Measurements from ENCODE around the gene TOMM7.
"Not testable (repeated sequence)": the region's sequence is repeated elsewhere in the genome, so short reads cannot be mapped to it uniquely, and the experiment has no call there.

TOMM7 gene

GRCh38 chr7:22790640-22791039 lies 32.0 kb downstream of the TOMM7 start:
- in situ Hi-C loops (cut with MboI; ENCODE audit: low sequenced_read_pairs): not testable (repeated sequence)

DNA sequence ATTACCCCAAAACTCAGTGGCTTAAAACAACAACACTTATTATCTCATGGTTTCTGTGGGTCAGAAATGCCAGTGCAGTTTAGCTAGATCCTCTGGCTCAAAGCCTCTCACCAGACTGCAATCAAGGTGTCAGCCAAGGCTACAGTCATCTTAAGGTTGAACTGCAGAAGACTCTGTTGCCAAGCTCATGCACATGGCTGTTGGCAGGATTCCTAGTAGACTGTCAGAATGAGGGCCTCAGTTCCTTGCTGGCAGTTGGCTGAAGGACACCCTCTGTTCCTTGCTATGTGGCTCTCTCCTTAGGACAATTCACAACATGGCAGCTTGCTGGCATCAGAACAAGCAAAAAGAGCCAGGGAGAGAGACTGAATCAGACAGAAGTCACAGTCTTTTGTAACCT lies 34.7 kb downstream of the TOMM7 start:
- in situ Hi-C loops (cut with MboI; ENCODE audit: low sequenced_read_pairs): no loop called here

- in situ Hi-C loops (cut with MboI; ENCODE audit: low sequenced_read_pairs): no loop called here
These were observed 36.2 kb downstream of the TOMM7 start for GRCh38 chr7:22786290-22786932.

DNA sequence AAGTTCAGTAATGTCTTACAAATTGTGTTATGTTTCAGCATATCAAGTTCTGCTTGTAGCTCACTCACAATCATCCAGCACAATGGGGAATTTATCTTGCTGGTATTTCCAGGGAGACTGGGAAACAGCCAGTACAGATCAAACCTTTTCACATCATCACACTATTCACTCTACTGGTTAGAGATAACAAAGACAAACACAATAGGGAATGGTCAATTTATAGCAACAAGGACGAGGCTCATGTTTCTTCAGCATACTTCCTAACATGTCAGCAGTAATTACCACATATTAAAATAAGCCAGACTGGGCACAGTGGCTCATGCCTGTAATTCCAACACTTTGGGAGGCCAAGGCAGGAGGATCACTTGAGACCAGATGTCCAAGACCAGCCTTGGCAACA lies 38.3 kb downstream of the TOMM7 start:
- in situ Hi-C loops (cut with MboI; ENCODE audit: low sequenced_read_pairs): no loop called here

- in situ Hi-C loops (cut with MboI; ENCODE audit: low sequenced_read_pairs): no loop called here
These were observed 39.2 kb downstream of the TOMM7 start for GRCh38 chr7:22783421-22783820.

DNA sequence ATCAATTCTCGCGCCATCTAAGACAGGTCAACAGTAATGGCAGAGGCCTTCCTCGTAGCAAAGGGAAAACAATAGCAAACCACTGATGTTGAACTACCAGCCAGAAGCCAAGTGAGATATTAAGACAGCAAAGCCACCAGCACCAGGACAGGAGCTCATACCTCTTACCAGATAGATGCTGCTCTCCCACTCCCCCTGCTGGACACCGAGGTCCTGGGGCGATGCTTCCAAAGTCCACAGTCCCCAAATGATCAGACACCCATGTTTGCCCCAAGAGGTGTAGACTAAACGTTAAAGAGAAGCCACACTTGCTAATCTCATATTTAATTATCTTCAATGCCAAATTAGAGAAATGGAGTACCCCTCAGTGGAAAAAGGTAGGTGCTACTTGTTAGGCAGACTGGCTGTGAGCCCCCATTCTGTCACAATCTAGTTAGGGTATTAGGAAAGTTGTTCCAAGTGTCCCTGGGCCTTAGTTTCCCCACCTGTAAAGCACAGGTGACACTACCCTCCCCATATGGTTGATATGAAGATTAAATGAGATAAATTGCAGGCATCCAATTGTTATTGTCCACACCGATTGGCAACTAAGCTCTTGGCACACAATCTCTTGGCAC lies 39.9 kb downstream of the TOMM7 start:
- in situ Hi-C loops (cut with MboI; ENCODE audit: low sequenced_read_pairs): no loop called here

GRCh38 chr7:22781230-22781711 lies 41.4 kb downstream of the TOMM7 start:
- in situ Hi-C loops (cut with MboI; ENCODE audit: low sequenced_read_pairs): no loop called here

DNA sequence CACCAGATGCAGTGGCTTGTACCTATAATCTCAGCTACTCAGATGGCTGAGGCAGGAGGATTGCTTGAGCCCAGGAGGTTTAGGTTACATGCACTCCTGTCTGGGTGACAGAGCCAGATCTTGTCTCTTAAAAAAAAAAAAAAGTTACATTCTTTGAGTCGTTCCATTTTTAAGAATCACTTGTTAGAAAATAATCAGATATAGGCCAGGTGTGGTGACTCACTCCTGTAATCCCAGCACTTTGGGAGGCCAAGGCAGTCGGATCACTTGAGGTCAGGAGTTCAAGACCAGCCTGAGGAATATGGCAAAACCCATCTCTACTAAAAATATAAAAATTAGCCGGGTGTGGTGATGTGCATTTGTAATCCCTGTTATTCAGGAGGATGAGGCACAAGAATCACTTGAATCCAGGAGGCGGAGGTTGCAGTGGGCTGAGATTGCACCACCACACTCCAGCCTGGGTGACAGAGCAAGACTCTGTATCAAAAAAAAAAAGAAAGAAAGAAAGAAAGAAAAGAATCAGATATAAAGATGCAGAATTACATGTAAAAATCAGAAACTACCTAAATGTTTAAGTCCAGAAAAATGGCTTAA lies 42.8 kb downstream of the TOMM7 start:
- in situ Hi-C loops (cut with MboI; ENCODE audit: low sequenced_read_pairs): not testable (repeated sequence)

- in situ Hi-C loops (cut with MboI; ENCODE audit: low sequenced_read_pairs): no loop called here
These were observed 45.7 kb downstream of the TOMM7 start for GRCh38 chr7:22776964-22777363.

GRCh38 chr7:22772885-22773284 lies 49.8 kb downstream of the TOMM7 start:
- in situ Hi-C loops (cut with MboI; ENCODE audit: low sequenced_read_pairs): no loop called here

DNA sequence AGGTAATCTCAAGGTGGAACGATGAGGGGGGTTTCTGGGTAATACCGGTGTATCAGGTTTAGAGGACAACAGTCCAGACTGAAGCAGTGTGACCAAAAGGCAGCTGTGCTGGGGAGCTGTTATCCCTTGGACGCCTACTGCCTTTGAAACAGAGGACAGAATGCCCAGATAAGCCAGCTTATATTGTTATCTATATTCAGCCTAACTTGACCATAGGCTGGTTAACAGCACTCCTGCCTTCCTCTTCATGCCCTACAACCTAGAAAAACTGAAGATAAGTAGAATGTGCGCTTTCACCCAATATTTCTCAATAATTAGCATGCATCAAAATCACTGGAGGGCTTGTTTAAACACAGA lies 50.8 kb downstream of the TOMM7 start:
- in situ Hi-C loops (cut with MboI; ENCODE audit: low sequenced_read_pairs): no loop called here

DNA sequence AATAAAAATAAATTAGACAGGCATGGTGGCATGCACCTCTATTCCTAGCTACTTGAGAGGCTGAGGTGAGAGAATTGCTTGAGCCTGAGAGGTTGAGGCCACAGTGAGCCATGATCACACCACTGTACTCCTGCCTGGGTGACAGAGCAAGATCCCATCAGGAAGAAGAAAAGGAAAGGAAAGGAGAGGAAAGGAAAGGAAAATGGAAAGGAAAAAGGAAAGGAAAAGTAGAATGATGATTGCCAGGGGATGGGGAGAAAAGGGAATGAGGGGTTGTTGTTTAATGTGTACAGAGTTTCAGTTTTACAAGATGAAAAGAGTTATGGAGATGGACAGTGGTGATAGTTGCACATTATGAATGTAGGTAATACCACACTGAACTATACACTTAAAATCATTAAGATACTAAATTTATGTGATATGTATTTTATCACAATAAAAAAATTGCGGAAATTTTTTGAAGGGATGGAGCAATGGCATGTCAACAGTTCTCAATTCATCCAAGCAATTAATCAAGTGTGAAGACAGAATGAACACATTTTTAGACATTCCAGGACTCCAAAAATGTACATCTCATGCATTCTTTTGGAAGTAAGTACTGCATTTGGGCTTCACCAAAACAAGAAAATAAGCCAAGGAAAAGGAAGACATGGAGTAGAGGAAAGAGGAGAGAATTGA lies 51.3 kb downstream of the TOMM7 start:
- in situ Hi-C loops (cut with MboI; ENCODE audit: low sequenced_read_pairs): no loop called here

GRCh38 chr7:22765609-22766008 lies 57.0 kb downstream of the TOMM7 start:
- in situ Hi-C loops (cut with MboI; ENCODE audit: low sequenced_read_pairs): no loop called here
